Stimulated activated naive B cell treated with anti-CD40 and anti-IgM and Interleukin-4, amounts not matched to agents 10 μg/mL and 1 μg/mL and 100 μg/mL, for 72 hours (primary cell): ENCODE measurements around the gene EGFL8.
A peak's percentile ranks its signal among the peaks of the same experiment; 100 is the strongest.

Source experiments
- ATAC-seq, 2 donors: fragments of 150-1000 bp; cut with Tn5 transposase; replicated peaks; 2 replicates each; pipeline ENCODE4 v1.10.0; 2021; ENCODE audit warnings: moderate library complexity in 1 of 2
- DNase-seq: peaks from one replicate; pipeline ENCODE4 v3.0.0; 2021
- H3K27ac Mint-ChIP-seq: one replicate; pipeline ENCODE4 v1.8.0; 2022; ENCODE audit warnings: mild to moderate bottlenecking, mixed read lengths
- H3K27me3 Mint-ChIP-seq, 2 donors: one replicate each; pipeline ENCODE4 v1.8.0; 2022; ENCODE audit warnings: mixed read lengths in 2 of 2
- H3K36me3 Mint-ChIP-seq, 2 donors: one replicate each; pipeline ENCODE4 v1.8.0; 2022; ENCODE audit warnings: mixed read lengths in 2 of 2, mild to moderate bottlenecking in 1 of 2
- H3K4me1 Mint-ChIP-seq, 2 donors: one replicate each; pipeline ENCODE4 v1.8.0; 2022; ENCODE audit warnings: mixed read lengths in 2 of 2, mild to moderate bottlenecking in 1 of 2
- H3K4me3 Mint-ChIP-seq, 2 donors: one replicate each; pipeline ENCODE4 v1.8.0; 2022; ENCODE audit warnings: mild to moderate bottlenecking in 2 of 2, mixed read lengths in 2 of 2, moderate library complexity in 1 of 2
- H3K9me3 Mint-ChIP-seq, 2 donors: one replicate each; pipeline ENCODE4 v1.8.0; 2022; ENCODE audit warnings: mixed read lengths in 2 of 2, mild to moderate bottlenecking in 1 of 2

Gene EGFL8

GRCh38 chr6:32151181-32151862, 13.1 kb upstream of the EGFL8 start:
- Mint-ChIP-seq H3K9me3 (no peaks in the 10 kb centered on the region), H3K36me3 (peaks cover 3 to 16% of the 10 kb centered on the region in 2 donors), H3K27me3 (peaks cover 65 to 78% of the 10 kb centered on the region in 2 donors), H3K4me1 (peaks cover 52 to 53% of the 10 kb centered on the region in 2 donors), H3K27ac (no peak overlapping the region), H3K4me3 (no peak overlapping the region)
- ATAC-seq (no peak), DNase-seq (no peak)

- no peak for ATAC-seq
- Mint-ChIP-seq H3K27ac (peak within 1 kb of the TSS; percentile 16), H3K4me1 (peaks cover 52 to 53% of the 10 kb centered on the region in 2 donors), H3K27me3 (peaks cover 57 to 71% of the 10 kb centered on the region in 2 donors), H3K4me3 (no peak within 1 kb of the TSS), H3K36me3 (peaks cover 3 to 16% of the 10 kb centered on the region in 2 donors), H3K9me3 (no peaks in the 10 kb centered on the region)
- no peak for DNase-seq
Observed at GRCh38 chr6:32151863-32152768, 12.3 kb upstream of the EGFL8 start, which contains the start of gene PRRT1. TSS of gene PRRT1 (minus strand) at chr6:32151939. CDS start at chr6:32151827, 112 bp downstream.

GRCh38 chr6:32152769-32153563, 11.4 kb upstream of the EGFL8 start:
- DNase-seq, result no peak
- Mint-ChIP-seq H3K4me3 (peak overlapping the region; percentile 89 to 98), H3K9me3 (no peaks in the 10 kb centered on the region), H3K36me3 (peaks cover 11 to 23% of the 10 kb centered on the region in 2 donors), H3K27me3 (peaks cover 50 to 63% of the 10 kb centered on the region in 2 donors), H3K4me1 (peaks cover 51 to 52% of the 10 kb centered on the region in 2 donors), H3K27ac (peak overlapping the region; percentile 16)
- no peak for ATAC-seq

- Mint-ChIP-seq H3K36me3 (peaks cover 13 to 23% of the 10 kb centered on the region in 2 donors), H3K27ac (peak within 1 kb of the TSS; percentile 94), H3K27me3 (peaks cover 41 to 54% of the 10 kb centered on the region in 2 donors), H3K4me1 (peaks cover 42 to 44% of the 10 kb centered on the region in 2 donors), H3K9me3 (no peaks in the 10 kb centered on the region), H3K4me3 (peak within 1 kb of the TSS; percentile 89 to 98)
- DNase-seq (peak; percentile 66), ATAC-seq (peak; percentile 72 to 73)
Observed at GRCh38 chr6:32153564-32154513, 10.6 kb upstream of the EGFL8 start, which contains the start of gene PPT2. TSS of gene PPT2 (plus strand) at chr6:32154141. CDS start at chr6:32154595, 454 bp downstream.

- Mint-ChIP-seq H3K9me3 (no peaks in the 10 kb centered on the region), H3K4me3 (peak overlapping the region; percentile 89 to 98), H3K27me3 (peaks cover 35 to 49% of the 10 kb centered on the region in 2 donors), H3K36me3 (peaks cover 11 to 20% of the 10 kb centered on the region in 2 donors), H3K27ac (peak overlapping the region; percentile 94), H3K4me1 (peaks cover 39% of the 10 kb centered on the region in 2 donors)
- ATAC-seq (peak; percentile 87), DNase-seq (peak; percentile 67)
Observed at GRCh38 chr6:32154514-32155161, 9.8 kb upstream of the EGFL8 start.

- ATAC-seq, result no peak
- Mint-ChIP-seq H3K27ac (no peak overlapping the region), H3K4me1 (peaks cover 26 to 29% of the 10 kb centered on the region in 2 donors), H3K36me3 (peaks cover 11 to 20% of the 10 kb centered on the region in 2 donors), H3K9me3 (no peaks in the 10 kb centered on the region), H3K4me3 (no peak overlapping the region), H3K27me3 (peaks cover 14 to 26% of the 10 kb centered on the region in 2 donors)
- DNase-seq, result no peak
Observed at GRCh38 chr6:32156891-32157290, 7.5 kb upstream of the EGFL8 start.

GRCh38 chr6:32158052-32158451, 6.3 kb upstream of the EGFL8 start:
- Mint-ChIP-seq H3K4me1 (peaks cover 19 to 27% of the 10 kb centered on the region in 2 donors), H3K4me3 (no peak overlapping the region), H3K36me3 (peaks cover 14 to 30% of the 10 kb centered on the region in 2 donors), H3K9me3 (no peaks in the 10 kb centered on the region), H3K27me3 (peaks cover 3 to 15% of the 10 kb centered on the region in 2 donors), H3K27ac (no peak overlapping the region)
- no peak for ATAC-seq
- DNase-seq, result no peak

GRCh38 chr6:32163559-32164258, 686 bp upstream of the EGFL8 start:
- no peak overlapping the region for H3K4me3 Mint-ChIP-seq
- peaks cover 22 to 38% of the 10 kb centered on the region in 2 donors for H3K36me3 Mint-ChIP-seq
- no peaks in the 10 kb centered on the region for H3K9me3 Mint-ChIP-seq
- H3K27ac Mint-ChIP-seq, result no peak overlapping the region
- no peaks in the 10 kb centered on the region for H3K27me3 Mint-ChIP-seq
- DNase-seq, result no peak
- no peak for ATAC-seq
- H3K4me1 Mint-ChIP-seq, result peaks cover 8 to 17% of the 10 kb centered on the region in 2 donors

- H3K4me1 Mint-ChIP-seq, result peaks cover 16 to 18% of the 10 kb centered on the region in 2 donors
- no peak overlapping the region for H3K4me3 Mint-ChIP-seq
- no peaks in the 10 kb centered on the region for H3K27me3 Mint-ChIP-seq
- peaks cover 43 to 63% of the 10 kb centered on the region in 2 donors for H3K36me3 Mint-ChIP-seq
- no peak for ATAC-seq
- no peak overlapping the region for H3K27ac Mint-ChIP-seq
- DNase-seq, result no peak
- no peaks in the 10 kb centered on the region for H3K9me3 Mint-ChIP-seq
Observed at GRCh38 chr6:32166411-32167061, 2.1 kb downstream of the EGFL8 start.

GRCh38 chr6:32167154-32167760, 2.9 kb downstream of the EGFL8 start:
- Mint-ChIP-seq H3K27ac (no peak overlapping the region), H3K36me3 (peaks cover 43 to 59% of the 10 kb centered on the region in 2 donors), H3K9me3 (no peaks in the 10 kb centered on the region), H3K4me3 (no peak overlapping the region), H3K27me3 (no peaks in the 10 kb centered on the region), H3K4me1 (peaks cover 16 to 18% of the 10 kb centered on the region in 2 donors)
- no peak for ATAC-seq
- no peak for DNase-seq

- no peak for DNase-seq
- Mint-ChIP-seq H3K4me3 (no peak overlapping the region), H3K36me3 (peaks cover 39 to 53% of the 10 kb centered on the region in 2 donors), H3K4me1 (peaks cover 19 to 20% of the 10 kb centered on the region in 2 donors), H3K27me3 (no peaks in the 10 kb centered on the region), H3K27ac (no peak overlapping the region), H3K9me3 (no peaks in the 10 kb centered on the region)
- ATAC-seq, result no peak
Observed at GRCh38 chr6:32167761-32168262, 3.4 kb downstream of the EGFL8 start.
